Stimulated activated CD4-positive, alpha-beta T cell treated with anti-CD3 and anti-CD28 coated beads, Interleukin-12 subunit alpha, Interleukin-12 subunit beta, amount 100 ng/mL, for 48 hours (primary cell): ENCODE data around the gene SCFD2.
"Not testable (repeated sequence)": the region's sequence is repeated elsewhere in the genome, so short reads cannot be mapped to it uniquely, and the experiment has no call there.

Source experiments
- DNase-seq, 3 donors: peaks; one replicate each; pipeline ENCODE4 v3.0.0-alpha.2; 2020; ENCODE audit warnings: low read depth in 2 of 3, low spot score in 1 of 3

Gene SCFD2

DNA sequence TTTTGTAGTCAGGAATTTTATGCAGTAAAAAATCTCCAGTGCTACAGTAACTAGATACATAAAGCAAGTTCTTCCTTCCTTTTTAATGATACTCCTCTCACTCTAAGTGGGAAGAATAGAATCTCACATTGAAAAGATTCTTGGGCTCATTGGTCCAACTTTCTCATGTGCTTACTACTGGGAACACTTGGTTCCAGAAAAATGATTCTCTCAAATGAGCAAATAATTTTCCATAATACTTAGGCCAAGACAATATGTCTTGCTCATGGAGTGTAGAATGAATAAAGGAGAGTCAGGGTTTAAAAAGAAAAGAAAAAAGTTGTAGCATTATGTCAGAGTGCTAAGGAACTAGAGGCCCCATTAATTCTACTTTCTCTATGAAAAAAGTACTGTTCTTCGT is 306.0 kb downstream of the SCFD2 start:
- DNase-seq: no peak

- no peak for DNase-seq
Measured at GRCh38 chr4:53059256-53059655, 306.6 kb downstream of the SCFD2 start.

- DNase-seq: no peak
Measured at GRCh38 chr4:53057679-53058078, 308.2 kb downstream of the SCFD2 start.

DNA sequence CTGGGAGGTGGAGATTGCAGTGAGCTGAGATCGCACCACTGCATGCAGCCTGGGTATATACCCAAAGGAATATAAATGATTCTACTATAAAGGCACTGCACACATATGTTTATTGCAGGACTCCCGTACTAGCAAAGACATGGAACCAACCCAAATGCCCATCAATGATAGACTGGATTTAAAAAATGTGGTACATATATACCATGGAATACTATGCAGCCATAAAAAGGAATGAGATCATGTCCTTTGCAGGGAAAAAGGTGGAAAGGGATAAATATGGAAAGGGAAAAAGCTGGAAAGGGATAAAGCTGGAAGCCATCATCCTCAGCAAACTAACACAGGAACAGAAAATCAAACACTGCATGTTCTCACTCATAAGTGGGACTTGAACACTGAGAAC is 308.8 kb downstream of the SCFD2 start:
- DNase-seq: not testable (repeated sequence)

DNA sequence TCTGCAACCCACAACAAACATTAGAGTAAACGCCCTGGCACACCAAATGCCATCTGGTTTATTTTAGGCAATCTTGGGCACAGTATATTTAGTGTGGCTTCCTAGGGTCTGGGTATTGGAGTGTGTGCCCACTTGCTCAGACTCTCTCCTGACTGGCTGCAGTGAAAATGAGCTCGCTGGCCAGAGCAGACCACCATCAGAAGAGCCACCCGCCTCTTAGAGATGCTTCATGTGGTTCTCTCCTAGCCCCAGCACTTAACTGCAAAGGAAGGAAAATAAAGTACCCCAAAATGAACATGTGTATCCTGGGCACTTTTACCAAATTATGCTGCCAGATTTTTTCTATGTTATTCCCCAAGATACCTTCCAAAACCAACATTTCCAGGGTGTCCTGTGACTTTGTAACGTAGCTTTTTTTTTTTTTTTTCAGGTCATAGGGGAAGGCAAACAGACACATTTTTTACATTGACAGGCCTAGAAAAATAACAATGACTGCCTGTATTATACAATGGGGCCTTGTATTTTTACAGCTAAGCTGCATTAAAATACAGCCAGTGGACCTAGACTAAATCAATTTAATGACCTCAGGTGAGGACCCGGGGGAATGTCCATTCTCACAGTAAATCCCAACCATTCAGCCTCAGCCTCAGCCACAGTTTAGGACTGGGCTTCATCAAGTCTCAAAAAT is 310.0 kb downstream of the SCFD2 start:
- DNase-seq: no peak

DNA sequence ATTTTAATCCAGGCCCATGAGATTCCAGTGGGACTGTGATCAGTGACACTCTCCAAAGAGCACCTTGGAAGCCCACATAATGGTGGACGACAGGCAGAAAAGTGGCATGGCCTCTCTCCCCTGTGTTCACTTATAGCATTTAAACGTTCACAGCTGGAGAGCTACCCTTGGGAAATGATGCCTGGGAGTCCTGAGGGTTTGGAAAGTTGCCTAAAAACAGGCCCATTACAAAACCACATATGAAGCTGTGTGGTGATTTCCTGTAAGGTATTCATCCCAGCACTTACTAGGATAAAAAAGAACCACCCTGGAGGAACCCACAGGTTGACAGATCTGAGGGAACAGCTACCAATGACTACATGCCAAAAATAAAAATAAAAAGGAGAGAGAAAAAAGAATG is 310.6 kb downstream of the SCFD2 start:
- DNase-seq: no peak

- DNase-seq: no peak
Measured at GRCh38 chr4:53050361-53050774, 315.5 kb downstream of the SCFD2 start.

- DNase-seq: no peak
Measured at GRCh38 chr4:53049528-53049927, 316.3 kb downstream of the SCFD2 start.

DNA sequence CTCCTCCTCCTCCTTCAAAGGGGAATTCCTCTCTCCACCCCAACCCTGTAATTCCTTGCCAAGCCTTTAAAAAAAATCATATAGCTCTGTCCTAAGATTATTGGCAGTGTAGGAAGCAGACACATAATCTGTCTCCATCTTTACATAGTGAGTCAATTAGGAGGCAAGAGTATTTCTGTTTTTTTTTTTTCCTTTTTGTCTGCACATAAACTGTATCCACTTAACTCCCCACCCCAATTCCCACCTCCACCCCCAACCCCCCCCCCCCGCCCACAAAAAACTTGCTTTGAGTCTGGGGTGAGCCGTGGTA is 321.3 kb downstream of the SCFD2 start:
- DNase-seq: no peak

DNA sequence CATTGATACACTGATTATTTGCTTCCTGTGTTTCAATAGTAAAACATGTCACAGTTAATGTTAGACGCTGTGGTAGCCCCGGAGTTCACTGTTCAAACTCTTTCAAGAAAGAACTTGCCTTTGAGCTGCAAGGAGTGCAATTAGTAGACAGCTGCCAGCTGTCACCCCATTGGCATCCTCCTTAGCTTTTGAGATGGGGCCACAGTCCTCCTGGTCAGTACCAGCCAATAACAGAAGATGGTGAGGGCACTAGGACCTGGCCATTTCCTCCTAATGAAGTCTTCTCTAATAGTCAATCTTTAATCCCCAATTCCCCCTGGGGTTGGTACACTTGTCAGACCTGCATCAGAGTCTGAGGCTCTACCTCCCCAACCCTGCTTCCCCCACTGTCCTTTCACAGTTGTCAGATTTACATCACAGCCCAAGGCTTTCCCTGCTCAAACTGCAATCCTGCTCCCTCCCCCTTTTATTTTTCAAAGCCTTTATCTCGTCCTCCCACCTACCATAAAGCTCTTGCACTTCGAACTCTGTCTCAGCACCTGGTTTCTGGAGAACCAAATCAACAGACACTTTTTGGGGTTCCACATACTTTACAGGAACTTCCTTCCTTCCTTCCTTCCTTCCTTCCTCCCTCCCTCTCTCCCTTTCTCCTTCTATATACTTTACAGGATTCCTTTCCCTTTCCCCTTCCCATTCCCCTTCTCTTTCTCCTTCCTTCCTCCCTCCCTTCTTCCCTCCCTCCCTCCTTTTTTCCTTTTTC is 321.8 kb downstream of the SCFD2 start:
- no peak for DNase-seq

GRCh38 chr4:53043055-53043454 is 322.8 kb downstream of the SCFD2 start:
- no peak for DNase-seq

DNA sequence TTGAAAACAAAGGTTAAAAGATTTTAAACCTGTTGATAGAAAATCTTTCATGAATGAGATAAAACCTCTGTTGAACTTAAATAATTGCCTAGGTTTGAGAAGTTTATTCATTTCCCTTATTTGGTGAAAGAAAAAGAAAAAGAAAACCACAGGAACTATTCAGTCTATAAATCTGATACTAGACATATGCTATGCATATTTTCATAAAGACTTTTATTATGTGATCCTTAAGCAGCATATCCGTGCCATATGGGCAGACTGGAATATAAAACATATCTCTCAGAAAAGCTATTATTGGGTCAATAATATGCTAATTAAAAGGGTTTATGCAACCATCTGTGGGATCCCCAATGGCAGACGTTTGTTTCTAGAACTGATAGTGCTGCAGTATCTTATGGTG is 325.0 kb downstream of the SCFD2 start:
- DNase-seq: no peak

DNA sequence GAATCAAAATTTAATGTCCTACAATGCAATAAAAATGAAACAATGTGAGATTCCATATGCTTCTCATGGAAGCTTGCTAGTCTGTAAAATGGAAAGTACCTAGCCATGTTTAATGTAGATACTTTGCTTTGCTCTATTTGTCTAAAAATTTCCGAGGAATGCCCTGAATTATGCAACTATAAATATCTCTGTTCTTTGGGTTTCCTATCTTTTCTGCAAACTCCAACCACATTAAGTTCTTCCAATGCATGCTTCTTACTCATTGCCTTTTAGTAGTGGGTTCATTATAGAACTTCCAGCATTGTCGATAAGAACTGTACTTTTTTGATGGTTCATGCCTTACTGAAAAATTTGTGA is 325.4 kb downstream of the SCFD2 start:
- DNase-seq: no peak

DNA sequence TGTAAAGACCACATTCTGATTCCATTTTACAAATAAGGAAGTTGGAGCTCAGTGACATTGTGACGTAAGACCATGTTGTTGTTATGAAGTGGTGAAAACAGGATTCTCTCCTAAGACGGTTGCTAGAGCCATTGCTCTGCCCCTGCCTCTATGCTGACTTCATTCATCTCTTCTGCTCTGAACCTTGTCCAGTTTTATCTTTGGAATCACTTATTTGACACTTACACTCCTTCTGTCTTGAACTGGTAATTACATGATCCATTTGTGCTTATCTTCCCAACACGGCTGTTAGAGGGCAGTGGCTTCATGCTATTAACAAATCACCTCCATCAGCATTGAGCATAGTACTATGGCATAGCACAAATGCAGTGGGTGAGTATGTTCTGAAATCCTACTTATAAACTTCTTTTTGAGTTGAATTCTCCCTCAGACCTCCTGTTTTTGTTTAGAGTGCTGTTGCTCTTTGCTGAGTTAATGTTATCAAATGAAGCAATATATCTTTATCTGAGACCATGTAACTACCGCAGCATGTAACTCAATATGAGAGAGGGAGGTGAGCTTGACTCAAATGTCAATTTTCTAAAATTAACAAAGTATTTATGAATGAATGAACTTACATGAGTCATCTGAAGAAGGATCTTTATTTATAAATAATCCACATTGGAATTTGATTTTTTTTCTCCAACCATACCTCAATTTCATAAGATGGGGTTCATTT is 326.0 kb downstream of the SCFD2 start:
- no peak for DNase-seq

DNA sequence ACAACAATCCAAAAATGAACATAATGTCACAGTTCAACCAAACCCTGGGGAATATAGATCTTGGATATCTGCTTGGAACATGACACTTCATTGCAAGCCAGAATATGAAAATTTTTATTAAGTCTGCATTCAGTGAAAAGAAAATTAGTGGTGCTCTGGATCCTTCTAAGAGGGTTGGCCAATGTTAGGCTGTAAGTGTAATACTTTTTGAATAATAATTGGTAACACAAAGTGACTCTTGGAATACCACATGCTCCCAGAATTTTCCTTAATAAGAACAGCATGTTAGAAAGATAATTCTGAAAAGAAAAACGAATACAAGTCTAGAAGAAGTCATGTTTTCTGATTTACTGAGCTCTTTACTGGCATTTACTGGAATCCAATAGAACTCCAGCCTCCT is 328.0 kb downstream of the SCFD2 start:
- no peak for DNase-seq

- DNase-seq: not testable (repeated sequence)
Measured at GRCh38 chr4:53032908-53033307, 333.0 kb downstream of the SCFD2 start.

- DNase-seq: no peak
Measured at GRCh38 chr4:53026233-53026632, 339.6 kb downstream of the SCFD2 start.

- no peak for DNase-seq
Measured at GRCh38 chr4:53023677-53024299, 342.1 kb downstream of the SCFD2 start.

DNA sequence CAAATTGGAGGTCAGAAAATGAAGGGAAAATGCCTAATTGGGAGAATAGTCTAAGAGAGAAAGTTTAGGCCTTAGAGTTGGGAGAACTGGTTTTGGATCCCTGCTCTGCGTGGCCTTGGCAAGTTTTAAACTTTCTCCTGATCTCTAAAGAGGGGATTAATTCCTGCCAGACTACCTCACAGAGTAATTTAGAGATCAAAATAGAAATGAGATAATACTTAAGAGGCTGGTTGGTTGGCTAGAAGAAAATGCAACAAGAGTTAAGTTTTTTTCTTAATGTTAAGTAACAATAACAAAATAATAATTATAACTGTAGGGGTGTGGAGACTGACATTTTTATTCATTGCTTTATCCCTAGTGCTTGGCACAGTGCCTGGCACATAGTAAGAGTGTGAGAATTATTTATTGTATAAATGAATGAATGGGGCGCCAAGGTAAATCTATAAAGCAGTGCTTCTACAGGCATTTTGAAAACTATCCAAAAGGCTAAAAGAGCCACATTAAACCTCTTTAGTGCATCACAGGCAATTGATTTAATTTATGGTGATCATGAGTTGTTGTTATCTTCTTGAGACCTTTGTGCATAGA is 343.3 kb downstream of the SCFD2 start:
- no peak for DNase-seq

DNA sequence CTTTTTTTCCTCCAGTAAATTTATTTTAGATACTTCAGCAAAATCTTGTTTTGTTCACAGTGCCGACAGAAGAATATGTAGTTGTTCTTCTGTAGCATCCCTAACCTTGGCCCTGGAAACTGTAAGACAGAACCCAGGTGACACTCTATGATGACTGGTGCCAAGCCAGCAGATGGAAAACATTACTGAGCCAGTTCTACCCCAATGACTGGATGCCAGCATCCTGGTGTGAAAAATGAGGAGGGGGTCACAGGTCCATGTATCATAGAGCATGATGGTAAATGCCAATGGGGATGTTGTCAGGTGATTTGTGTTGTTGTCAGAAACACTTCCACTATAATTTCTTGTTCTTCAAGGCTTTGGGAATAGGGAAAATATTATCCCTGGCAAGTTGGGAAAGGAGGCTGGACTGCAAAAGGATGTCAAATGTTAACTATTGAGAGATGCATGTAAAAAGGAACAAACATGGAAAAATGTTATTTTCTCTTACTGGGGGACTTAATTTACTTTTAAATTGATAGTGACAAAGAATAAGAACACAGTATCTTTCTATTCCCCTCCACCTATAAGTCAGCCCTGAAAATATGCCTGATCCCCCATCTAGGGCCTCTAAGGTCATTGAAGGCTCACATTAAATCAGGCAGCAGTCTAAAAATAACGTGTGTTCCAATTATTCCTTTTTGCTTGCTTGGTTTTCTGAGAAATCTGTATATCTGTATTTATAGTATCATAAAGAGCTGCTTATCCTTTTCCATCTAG is 343.9 kb downstream of the SCFD2 start:
- DNase-seq: no peak
